Measurements from ENCODE around the gene PSMC3IP. TPM values are rescaled to one million over a fixed set of nuclear protein-coding genes. Genes with fewer than 3 reads are reported as not detected.

The PSMC3IP gene
- total RNA-seq, 2 experiments from 2014 or later: 38.6 to 42.2 TPM

GRCh38 chr17:42608305-42609181 lies 31.0 kb upstream of the PSMC3IP start:
- Mint-ChIP-seq H3K27ac (peak overlapping the region; percentile 93), H3K4me1 (ENCODE audit: low read depth) (peaks cover 50% of the 10 kb centered on the region), H3K36me3 (ENCODE audit: low read depth) (peaks cover 20% of the 10 kb centered on the region), H3K27me3 (ENCODE audit: low read depth) (no peaks in the 10 kb centered on the region), H3K4me3 (peak overlapping the region; percentile 100), H3K9me3 (no peaks in the 10 kb centered on the region)
- CTCF ChIA-PET: interaction anchor here (0.6 to 2.9 kb wide), 8 partner anchors 10 to 155 kb away, joined by 3 to 30 read pairs (median 4); partner anchors contain the start of gene PSMC3IP
- intact Hi-C loops (cut with micrococcal nuclease): loop anchor here (1.0 to 5.0 kb wide), 4 partner anchors 31 to 390 kb away; partner anchors contain the start of genes PSMC3IP, RPL27 and TUBG2
- peak; percentile 38 for DNase-seq

- Mint-ChIP-seq H3K27ac (peak overlapping the region; percentile 93), H3K36me3 (ENCODE audit: low read depth) (peaks cover 16% of the 10 kb centered on the region), H3K4me3 (peak overlapping the region; percentile 100), H3K9me3 (no peaks in the 10 kb centered on the region), H3K27me3 (ENCODE audit: low read depth) (no peaks in the 10 kb centered on the region), H3K4me1 (ENCODE audit: low read depth) (peaks cover 57% of the 10 kb centered on the region)
- CTCF ChIA-PET: interaction anchor here (0.6 to 2.9 kb wide), 5 partner anchors 9 to 156 kb away, joined by 3 to 30 read pairs (median 4); partner anchors contain the start of gene PSMC3IP
- no peak for DNase-seq
- intact Hi-C loops (cut with micrococcal nuclease): loop anchor here (2.0 to 5.0 kb wide), 2 partner anchors 50 to 391 kb away; partner anchors contain the start of genes RPL27 and TUBG2
Observed at GRCh38 chr17:42607769-42608168, 30.2 kb upstream of the PSMC3IP start.

- H3K27me3 Mint-ChIP-seq (ENCODE audit: low read depth): no peaks in the 10 kb centered on the region
- CTCF ChIA-PET: interaction anchor here (0.7 kb wide), 1 partner anchor 25 kb away, joined by 5 read pairs; no protein-coding TSS in a partner anchor
- DNase-seq: no peak
- intact Hi-C loops (cut with micrococcal nuclease): no loop called here
- no peak overlapping the region for H3K4me3 Mint-ChIP-seq
- peaks cover 64% of the 10 kb centered on the region for H3K4me1 Mint-ChIP-seq (ENCODE audit: low read depth)
- H3K9me3 Mint-ChIP-seq: no peaks in the 10 kb centered on the region
- no peaks in the 10 kb centered on the region for H3K36me3 Mint-ChIP-seq (ENCODE audit: low read depth)
- H3K27ac Mint-ChIP-seq: no peak overlapping the region
Observed at GRCh38 chr17:42603318-42603717, 25.8 kb upstream of the PSMC3IP start.

GRCh38 chr17:42598905-42599304 lies 21.4 kb upstream of the PSMC3IP start:
- CTCF ChIA-PET: interaction anchor here (0.5 to 5.0 kb wide), 4 partner anchors 10 to 307 kb away, joined by 3 to 36 read pairs (median 4); partner anchors contain the start of gene PSMC3IP
- H3K4me1 Mint-ChIP-seq (ENCODE audit: low read depth): peaks cover 26% of the 10 kb centered on the region
- no peak for DNase-seq
- no peaks in the 10 kb centered on the region for H3K9me3 Mint-ChIP-seq
- H3K36me3 Mint-ChIP-seq (ENCODE audit: low read depth): no peaks in the 10 kb centered on the region
- H3K27ac Mint-ChIP-seq: peak overlapping the region; percentile 22
- intact Hi-C loops (cut with micrococcal nuclease): no loop called here
- H3K27me3 Mint-ChIP-seq (ENCODE audit: low read depth): no peaks in the 10 kb centered on the region
- no peak overlapping the region for H3K4me3 Mint-ChIP-seq

GRCh38 chr17:42596386-42596785 lies 18.9 kb upstream of the PSMC3IP start:
- no peak overlapping the region for H3K4me3 Mint-ChIP-seq
- no peaks in the 10 kb centered on the region for H3K27me3 Mint-ChIP-seq (ENCODE audit: low read depth)
- CTCF ChIA-PET: no interaction called here
- H3K4me1 Mint-ChIP-seq (ENCODE audit: low read depth): peaks cover 13% of the 10 kb centered on the region
- no peaks in the 10 kb centered on the region for H3K36me3 Mint-ChIP-seq (ENCODE audit: low read depth)
- intact Hi-C loops (cut with micrococcal nuclease): no loop called here
- H3K27ac Mint-ChIP-seq: no peak overlapping the region
- DNase-seq: no peak
- no peaks in the 10 kb centered on the region for H3K9me3 Mint-ChIP-seq

- intact Hi-C loops (cut with micrococcal nuclease): no loop called here
- Mint-ChIP-seq H3K27ac (no peak overlapping the region), H3K4me1 (ENCODE audit: low read depth) (no peaks in the 10 kb centered on the region), H3K9me3 (no peaks in the 10 kb centered on the region), H3K36me3 (ENCODE audit: low read depth) (peaks cover 9% of the 10 kb centered on the region), H3K27me3 (ENCODE audit: low read depth) (no peaks in the 10 kb centered on the region), H3K4me3 (no peak overlapping the region)
- CTCF ChIA-PET: interaction anchor here (0.6 kb wide), 1 partner anchor 9 kb away, joined by 3 read pairs; no protein-coding TSS in a partner anchor
- DNase-seq: no peak
Observed at GRCh38 chr17:42591411-42591810, 13.9 kb upstream of the PSMC3IP start.

GRCh38 chr17:42590886-42591285 lies 13.4 kb upstream of the PSMC3IP start:
- peaks cover 9% of the 10 kb centered on the region for H3K36me3 Mint-ChIP-seq (ENCODE audit: low read depth)
- CTCF ChIA-PET: interaction anchor here (0.6 kb wide), 1 partner anchor 9 kb away, joined by 3 read pairs; no protein-coding TSS in a partner anchor
- DNase-seq: no peak

GRCh38 chr17:42586514-42587230 lies 9.1 kb upstream of the PSMC3IP start:
- no peaks in the 10 kb centered on the region for H3K27me3 Mint-ChIP-seq (ENCODE audit: low read depth)
- intact Hi-C loops (cut with micrococcal nuclease): no loop called here
- no peaks in the 10 kb centered on the region for H3K9me3 Mint-ChIP-seq
- H3K4me3 Mint-ChIP-seq: no peak overlapping the region
- no peak overlapping the region for H3K27ac Mint-ChIP-seq
- peaks cover 11% of the 10 kb centered on the region for H3K36me3 Mint-ChIP-seq (ENCODE audit: low read depth)
- no peak for DNase-seq
- no peaks in the 10 kb centered on the region for H3K4me1 Mint-ChIP-seq (ENCODE audit: low read depth)
- CTCF ChIA-PET: interaction anchor here (3.8 kb wide), 1 partner anchor 8 kb away, joined by 24 read pairs; no protein-coding TSS in a partner anchor

More at GRCh38 chr17:42590886-42591285, 13.4 kb upstream of the PSMC3IP start:
- intact Hi-C loops (cut with micrococcal nuclease): no loop called here
- Mint-ChIP-seq H3K27me3 (ENCODE audit: low read depth) (no peaks in the 10 kb centered on the region), H3K9me3 (no peaks in the 10 kb centered on the region), H3K4me3 (no peak overlapping the region), H3K4me1 (ENCODE audit: low read depth) (no peaks in the 10 kb centered on the region), H3K27ac (no peak overlapping the region)

- H3K4me3 Mint-ChIP-seq: no peak overlapping the region
- H3K27me3 Mint-ChIP-seq (ENCODE audit: low read depth): no peaks in the 10 kb centered on the region
- H3K27ac Mint-ChIP-seq: no peak overlapping the region
- H3K36me3 Mint-ChIP-seq (ENCODE audit: low read depth): peaks cover 10% of the 10 kb centered on the region
- CTCF ChIA-PET: no interaction called here
- H3K4me1 Mint-ChIP-seq (ENCODE audit: low read depth): no peaks in the 10 kb centered on the region
- intact Hi-C loops (cut with micrococcal nuclease): no loop called here
- DNase-seq: no peak
- H3K9me3 Mint-ChIP-seq: no peaks in the 10 kb centered on the region
Observed at GRCh38 chr17:42585353-42585752, 7.8 kb upstream of the PSMC3IP start.

GRCh38 chr17:42584880-42585279 lies 7.4 kb upstream of the PSMC3IP start:
- H3K4me1 Mint-ChIP-seq (ENCODE audit: low read depth): no peaks in the 10 kb centered on the region
- no peak overlapping the region for H3K27ac Mint-ChIP-seq
- H3K9me3 Mint-ChIP-seq: no peaks in the 10 kb centered on the region
- no peaks in the 10 kb centered on the region for H3K27me3 Mint-ChIP-seq (ENCODE audit: low read depth)
- H3K36me3 Mint-ChIP-seq (ENCODE audit: low read depth): peaks cover 10% of the 10 kb centered on the region
- no peak overlapping the region for H3K4me3 Mint-ChIP-seq
- CTCF ChIA-PET: no interaction called here
- no peak for DNase-seq
- intact Hi-C loops (cut with micrococcal nuclease): no loop called here

- CTCF ChIA-PET: interaction anchor here (0.5 to 1.9 kb wide), 4 partner anchors 9 to 361 kb away, joined by 3 to 4 read pairs (median 3); no protein-coding TSS in a partner anchor
- H3K27ac Mint-ChIP-seq: no peak overlapping the region
Observed at GRCh38 chr17:42581744-42582270, 4.3 kb upstream of the PSMC3IP start.

More at GRCh38 chr17:42581744-42582270, 4.3 kb upstream of the PSMC3IP start:
- DNase-seq: no peak
- Mint-ChIP-seq H3K9me3 (no peaks in the 10 kb centered on the region), H3K4me3 (no peak overlapping the region), H3K27me3 (ENCODE audit: low read depth) (no peaks in the 10 kb centered on the region), H3K4me1 (ENCODE audit: low read depth) (peaks cover 12% of the 10 kb centered on the region), H3K36me3 (ENCODE audit: low read depth) (peaks cover 16% of the 10 kb centered on the region)
- intact Hi-C loops (cut with micrococcal nuclease): no loop called here
